ENCODE measurements around the gene MARK1.

Gene MARK1

GRCh38 chr1:220701974-220702373 is 174.0 kb downstream of the MARK1 start:
- TF ChIP-seq CTCF (IDR thresholded peaks at IDR 0.05; ENCODE audit: borderline replicate concordance, extremely low read depth, low read length, poor library complexity, severe bottlenecking), result no peak
- TF ChIP-seq EZH2 (IDR thresholded peaks at IDR 0.05; ENCODE audit: borderline replicate concordance, low read depth, low read length, severe bottlenecking), result no peak
- no peaks in the 10 kb centered on the region for H3K36me3 ChIP-seq (ENCODE audit: insufficient read depth, low read length)
- no peak overlapping the region for H3K9ac ChIP-seq (ENCODE audit: low read depth, low read length)
- no peaks in the 10 kb centered on the region for H3K79me2 ChIP-seq (ENCODE audit: insufficient read depth, low read length)
- peak; percentile 9 for DNase-seq
- peak; percentile 58; the same call in 2 of the 3 replicates for ATAC-seq (ENCODE audit: insufficient read depth, low read depth)
- no peaks in the 10 kb centered on the region for H3K9me3 ChIP-seq (ENCODE audit: insufficient read depth, low read length, severe bottlenecking)
- no peak overlapping the region for H3K4me2 ChIP-seq (ENCODE audit: insufficient read depth, low read length)
- no peak overlapping the region for H2AFZ ChIP-seq (ENCODE audit: low read depth, low read length)
- peaks cover 4% of the 10 kb centered on the region for H3K27me3 ChIP-seq (ENCODE audit: insufficient read depth, low read length, poor library complexity)
- no peak overlapping the region for H3K4me3 ChIP-seq (ENCODE audit: low read depth in 1 of 2, low read length in 2 of 2)
- H3K4me1 ChIP-seq (ENCODE audit: insufficient read depth, low read length), result no peaks in the 10 kb centered on the region
- no peak overlapping the region for H3K27ac ChIP-seq (ENCODE audit: low read length)
- no peaks in the 10 kb centered on the region for H4K20me1 ChIP-seq (ENCODE audit: insufficient read depth, low read length)

- no peaks in the 10 kb centered on the region for H3K79me2 ChIP-seq (ENCODE audit: insufficient read depth, low read length)
- H4K20me1 ChIP-seq (ENCODE audit: insufficient read depth, low read length), result no peaks in the 10 kb centered on the region
- no peak overlapping the region for H3K9ac ChIP-seq (ENCODE audit: low read depth, low read length)
- no peak overlapping the region for H3K4me2 ChIP-seq (ENCODE audit: insufficient read depth, low read length)
- no peaks in the 10 kb centered on the region for H3K4me1 ChIP-seq (ENCODE audit: insufficient read depth, low read length)
- DNase-seq, result no peak
- no peak overlapping the region for H3K27ac ChIP-seq (ENCODE audit: low read length)
- no peaks in the 10 kb centered on the region for H3K36me3 ChIP-seq (ENCODE audit: insufficient read depth, low read length)
- no peak for ATAC-seq (ENCODE audit: insufficient read depth, low read depth)
- no peaks in the 10 kb centered on the region for H3K9me3 ChIP-seq (ENCODE audit: insufficient read depth, low read length, severe bottlenecking)
- peaks cover 4% of the 10 kb centered on the region for H3K27me3 ChIP-seq (ENCODE audit: insufficient read depth, low read length, poor library complexity)
- no peak overlapping the region for H3K4me3 ChIP-seq (ENCODE audit: low read depth in 1 of 2, low read length in 2 of 2)
- no peak overlapping the region for H2AFZ ChIP-seq (ENCODE audit: low read depth, low read length)
- TF ChIP-seq CTCF (IDR thresholded peaks at IDR 0.05; ENCODE audit: borderline replicate concordance, extremely low read depth, low read length, poor library complexity, severe bottlenecking) (no peak), EZH2 (IDR thresholded peaks at IDR 0.05; ENCODE audit: borderline replicate concordance, low read depth, low read length, severe bottlenecking) (no peak)
These were observed 174.9 kb downstream of the MARK1 start for GRCh38 chr1:220702733-220703270.

GRCh38 chr1:220703305-220703704 is 175.4 kb downstream of the MARK1 start:
- H3K4me2 ChIP-seq (ENCODE audit: insufficient read depth, low read length), result no peak overlapping the region
- no peaks in the 10 kb centered on the region for H3K4me1 ChIP-seq (ENCODE audit: insufficient read depth, low read length)
- ATAC-seq (ENCODE audit: insufficient read depth, low read depth), result no peak
- no peak overlapping the region for H3K9ac ChIP-seq (ENCODE audit: low read depth, low read length)
- peaks cover 4% of the 10 kb centered on the region for H3K27me3 ChIP-seq (ENCODE audit: insufficient read depth, low read length, poor library complexity)
- no peak overlapping the region for H3K4me3 ChIP-seq (ENCODE audit: low read depth in 1 of 2, low read length in 2 of 2)
- H3K9me3 ChIP-seq (ENCODE audit: insufficient read depth, low read length, severe bottlenecking), result no peaks in the 10 kb centered on the region
- TF ChIP-seq CTCF (IDR thresholded peaks at IDR 0.05; ENCODE audit: borderline replicate concordance, extremely low read depth, low read length, poor library complexity, severe bottlenecking), result no peak
- TF ChIP-seq EZH2 (IDR thresholded peaks at IDR 0.05; ENCODE audit: borderline replicate concordance, low read depth, low read length, severe bottlenecking), result no peak
- no peaks in the 10 kb centered on the region for H4K20me1 ChIP-seq (ENCODE audit: insufficient read depth, low read length)
- no peaks in the 10 kb centered on the region for H3K79me2 ChIP-seq (ENCODE audit: insufficient read depth, low read length)
- no peaks in the 10 kb centered on the region for H3K36me3 ChIP-seq (ENCODE audit: insufficient read depth, low read length)
- no peak overlapping the region for H3K27ac ChIP-seq (ENCODE audit: low read length)
- no peak for DNase-seq
- H2AFZ ChIP-seq (ENCODE audit: low read depth, low read length), result no peak overlapping the region

- Histone ChIP-seq H2AFZ (ENCODE audit: low read depth, low read length) (no peak overlapping the region), H3K27me3 (ENCODE audit: insufficient read depth, low read length, poor library complexity) (peaks cover 4% of the 10 kb centered on the region), H3K79me2 (ENCODE audit: insufficient read depth, low read length) (no peaks in the 10 kb centered on the region), H3K9me3 (ENCODE audit: insufficient read depth, low read length, severe bottlenecking) (no peaks in the 10 kb centered on the region), H3K36me3 (ENCODE audit: insufficient read depth, low read length) (no peaks in the 10 kb centered on the region), H3K4me2 (ENCODE audit: insufficient read depth, low read length) (no peak overlapping the region), H3K27ac (ENCODE audit: low read length) (no peak overlapping the region), H3K4me1 (ENCODE audit: insufficient read depth, low read length) (no peaks in the 10 kb centered on the region), H4K20me1 (ENCODE audit: insufficient read depth, low read length) (no peaks in the 10 kb centered on the region), H3K9ac (ENCODE audit: low read depth, low read length) (no peak overlapping the region), H3K4me3 (ENCODE audit: low read depth in 1 of 2, low read length in 2 of 2) (no peak overlapping the region)
- DNase-seq, result no peak
- TF ChIP-seq EZH2 (IDR thresholded peaks at IDR 0.05; ENCODE audit: borderline replicate concordance, low read depth, low read length, severe bottlenecking), result no peak
- no peak for TF ChIP-seq CTCF (IDR thresholded peaks at IDR 0.05; ENCODE audit: borderline replicate concordance, extremely low read depth, low read length, poor library complexity, severe bottlenecking)
- no peak for ATAC-seq (ENCODE audit: insufficient read depth, low read depth)
These were observed 177.8 kb downstream of the MARK1 start for GRCh38 chr1:220705782-220706181.

All from DND-41 (cell line).